VCaP (cell line): ENCODE measurements around the gene OSBPL3.

ENCODE experiments used
- H3K27ac ChIP-seq: fragments of 450-650 bp; 2 replicates; pipeline ENCODE4 v1.5.1; 2017
- TF ChIP-seq, protein P1 (sequence below): fragments of 450-650 bp; conservative IDR thresholded peaks from 2 replicates; pipeline ENCODE4 v1.5.1; 2017; ENCODE audit warnings: mild to moderate bottlenecking, moderate library complexity

The OSBPL3 gene

DNA sequence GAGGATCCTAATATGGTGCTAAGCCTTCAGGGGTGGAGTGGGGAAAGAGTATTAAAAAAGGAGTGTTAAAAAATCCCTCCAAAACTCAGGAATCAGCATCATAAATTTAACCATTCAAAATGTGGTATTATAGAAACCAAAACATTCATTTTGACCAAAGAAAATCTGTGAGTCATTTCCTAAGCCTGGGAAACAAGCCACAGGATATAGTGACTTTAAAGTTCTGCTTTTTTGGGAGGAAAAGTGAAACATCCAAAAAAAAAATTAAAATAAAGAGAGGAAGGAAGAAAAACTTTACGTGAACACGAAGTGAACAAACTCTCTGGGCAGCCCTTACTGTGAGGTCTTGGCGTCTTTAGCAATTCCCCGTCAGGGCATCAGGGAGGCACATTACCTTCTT is 148.7 kb downstream of the OSBPL3 start:
- peak overlapping the region; percentile 45 for H3K27ac ChIP-seq
- TF ChIP-seq, protein P1, sequence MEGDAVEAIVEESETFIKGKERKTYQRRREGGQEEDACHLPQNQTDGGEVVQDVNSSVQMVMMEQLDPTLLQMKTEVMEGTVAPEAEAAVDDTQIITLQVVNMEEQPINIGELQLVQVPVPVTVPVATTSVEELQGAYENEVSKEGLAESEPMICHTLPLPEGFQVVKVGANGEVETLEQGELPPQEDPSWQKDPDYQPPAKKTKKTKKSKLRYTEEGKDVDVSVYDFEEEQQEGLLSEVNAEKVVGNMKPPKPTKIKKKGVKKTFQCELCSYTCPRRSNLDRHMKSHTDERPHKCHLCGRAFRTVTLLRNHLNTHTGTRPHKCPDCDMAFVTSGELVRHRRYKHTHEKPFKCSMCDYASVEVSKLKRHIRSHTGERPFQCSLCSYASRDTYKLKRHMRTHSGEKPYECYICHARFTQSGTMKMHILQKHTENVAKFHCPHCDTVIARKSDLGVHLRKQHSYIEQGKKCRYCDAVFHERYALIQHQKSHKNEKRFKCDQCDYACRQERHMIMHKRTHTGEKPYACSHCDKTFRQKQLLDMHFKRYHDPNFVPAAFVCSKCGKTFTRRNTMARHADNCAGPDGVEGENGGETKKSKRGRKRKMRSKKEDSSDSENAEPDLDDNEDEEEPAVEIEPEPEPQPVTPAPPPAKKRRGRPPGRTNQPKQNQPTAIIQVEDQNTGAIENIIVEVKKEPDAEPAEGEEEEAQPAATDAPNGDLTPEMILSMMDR: no peak

GRCh38 chr7:24830440-24831050 is 149.4 kb downstream of the OSBPL3 start:
- TF ChIP-seq, protein P1: no peak
- peak overlapping the region; percentile 45 for H3K27ac ChIP-seq

DNA sequence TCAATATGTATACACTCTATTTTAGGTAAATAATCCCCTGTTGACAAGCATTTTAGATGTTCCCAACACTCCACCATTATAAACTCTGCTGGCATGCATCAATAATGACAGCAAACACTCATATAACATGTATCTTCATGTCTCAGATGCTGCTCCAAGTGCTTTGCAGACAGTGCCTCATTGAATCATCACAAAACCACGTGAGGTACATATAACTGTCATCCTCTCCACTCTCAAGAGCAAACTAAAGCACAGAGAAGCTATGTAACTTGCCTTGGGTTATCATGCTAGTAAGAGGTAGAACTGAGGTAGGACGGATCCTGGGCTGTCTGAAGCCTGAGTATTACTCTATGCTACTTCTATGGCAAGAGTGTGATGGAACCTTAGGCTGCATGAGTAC is 150.2 kb downstream of the OSBPL3 start:
- TF ChIP-seq, protein P1: no peak
- peak overlapping the region; percentile 45; the same call in 1 of the 2 replicates for H3K27ac ChIP-seq

GRCh38 chr7:24828891-24829661 is 150.9 kb downstream of the OSBPL3 start:
- no peak overlapping the region for H3K27ac ChIP-seq
- TF ChIP-seq, protein P1: no peak

DNA sequence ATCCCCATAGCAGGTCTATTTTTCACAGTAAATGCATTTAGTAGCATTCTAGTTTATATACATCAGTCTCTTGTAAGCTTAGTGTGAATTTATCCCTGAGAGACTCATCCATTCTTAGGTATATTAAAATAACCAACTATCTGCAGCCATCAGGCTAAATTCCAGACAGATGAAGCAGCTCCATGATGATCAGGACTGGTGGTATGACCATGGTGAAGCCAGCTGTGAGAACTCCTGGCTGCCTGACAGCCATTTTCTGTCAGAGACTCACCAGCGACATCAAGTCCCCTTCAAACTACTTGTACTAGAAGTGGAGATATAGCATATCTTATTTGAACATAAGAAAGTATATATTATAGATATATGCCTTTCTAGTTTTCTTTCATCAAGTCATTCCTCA is 152.4 kb downstream of the OSBPL3 start:
- TF ChIP-seq, protein P1: no peak

GRCh38 chr7:24827027-24827426 is 153.0 kb downstream of the OSBPL3 start:
- H3K27ac ChIP-seq: no peak overlapping the region
- TF ChIP-seq, protein P1: no peak

More for the DNA sequence above, 152.4 kb downstream of the OSBPL3 start:
- H3K27ac ChIP-seq: no peak overlapping the region

DNA sequence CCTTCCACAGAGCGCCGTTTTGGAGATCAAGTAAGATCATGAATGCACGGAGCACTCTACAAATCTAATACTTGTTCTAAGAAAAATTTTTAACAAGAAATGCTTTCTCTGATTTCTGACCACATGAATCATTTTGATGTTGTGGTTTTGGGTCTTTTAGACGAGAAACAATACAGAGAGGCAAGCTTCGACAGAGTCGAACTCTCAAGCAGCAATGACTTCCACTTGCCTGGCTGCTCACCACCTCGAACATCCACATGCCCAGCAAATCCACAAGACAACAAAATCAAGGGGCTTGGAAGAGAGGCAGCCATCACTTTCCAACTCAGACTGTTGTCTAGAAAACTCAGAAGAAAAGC is 153.3 kb downstream of the OSBPL3 start:
- no peak overlapping the region for H3K27ac ChIP-seq
- TF ChIP-seq, protein P1: no peak
